MG63 (cell line): ENCODE measurements around the gene BLTP3A. TPM values are rescaled to one million over a fixed set of nuclear protein-coding genes. Genes with fewer than 3 reads are reported as not detected.
"Not testable (repeated sequence)": the region's sequence is repeated elsewhere in the genome, so short reads cannot be mapped to it uniquely, and the experiment has no call there.

Source experiments
- DNase-seq: peaks from one replicate; pipeline ENCODE4 v3.0.0-alpha.2; 2020
- H3K27me3 ChIP-seq: fragments of 250-450 bp; sonication (Bioruptor Pico); 2 replicates; pipeline ENCODE4 v1.5.1; 2020; ENCODE audit warnings: mild to moderate bottlenecking, moderate library complexity
- H3K36me3 ChIP-seq: fragments of 250-450 bp; sonication (Bioruptor Pico); 2 replicates; pipeline ENCODE4 v1.5.1; 2020; ENCODE audit warnings: mild to moderate bottlenecking, moderate library complexity
- H3K4me3 ChIP-seq: fragments of 250-450 bp; sonication (Bioruptor Pico); 2 replicates; pipeline ENCODE4 v1.5.1; 2020; ENCODE audit warnings: mild to moderate bottlenecking, moderate library complexity
- H3K9me3 ChIP-seq: fragments of 250-450 bp; sonication (Bioruptor Pico); 2 replicates; pipeline ENCODE4 v1.5.1; 2020; ENCODE audit warnings: mild to moderate bottlenecking, moderate library complexity
- total RNA-seq: library from RNA; depleted of rRNA; stranded (reverse); fragments of >200 nt; shearing (Covaris generic); gene quantifications from 2 replicates; pipeline ENCODE4 v1.2.3, GENCODE V29; 2014; ENCODE audit warnings: low replicate concordance

BLTP3A gene
- total RNA-seq, 1 experiment from 2014 or later, result 19.2 TPM

DNA sequence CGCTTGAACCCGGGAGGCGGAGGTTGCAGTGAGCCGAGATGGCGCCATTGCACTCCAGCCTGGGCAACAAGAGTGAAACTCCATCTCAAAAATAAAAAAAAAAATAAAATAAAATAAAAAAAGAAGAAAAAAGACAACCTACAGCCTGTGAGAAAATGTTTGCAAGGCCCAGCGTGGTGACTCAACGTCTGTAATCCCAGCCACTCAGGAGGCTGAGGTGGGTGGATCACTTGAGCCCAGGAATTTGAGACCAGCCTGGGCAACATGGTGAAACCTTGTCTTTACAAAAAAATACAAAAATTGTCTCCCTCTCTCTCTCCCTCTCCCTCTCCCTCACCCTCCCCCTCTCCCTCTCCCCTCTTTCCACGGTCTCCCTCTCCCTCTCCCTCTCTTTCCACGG is 6.5 kb upstream of the BLTP3A start:
- DNase-seq, result peak; percentile 68
- H3K4me3 ChIP-seq, result not testable (repeated sequence)

DNA sequence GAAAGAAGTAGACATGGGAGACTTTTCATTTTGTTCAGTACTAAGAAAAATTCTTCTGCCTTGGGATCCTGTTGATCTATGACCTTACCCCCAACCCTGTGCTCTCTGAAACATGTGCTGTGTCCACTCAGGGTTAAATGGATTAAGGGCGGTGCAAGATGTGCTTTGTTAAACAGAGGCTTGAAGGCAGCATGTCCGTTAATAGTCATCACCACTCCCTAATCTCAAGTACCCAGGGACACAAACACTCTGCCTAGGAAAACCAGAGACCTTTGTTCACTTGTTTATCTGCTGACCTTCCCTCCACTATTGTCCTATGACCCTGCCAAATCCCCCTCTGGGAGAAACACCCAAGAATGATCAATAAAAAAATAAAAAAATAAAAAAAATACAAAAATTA is 4.7 kb upstream of the BLTP3A start:
- not testable (repeated sequence) for DNase-seq, H3K4me3 ChIP-seq, H3K27me3 ChIP-seq, H3K36me3 ChIP-seq, H3K9me3 ChIP-seq

More for the DNA sequence above, 6.5 kb upstream of the BLTP3A start:
- not testable (repeated sequence) for H3K9me3 ChIP-seq, H3K27me3 ChIP-seq, H3K36me3 ChIP-seq

DNA sequence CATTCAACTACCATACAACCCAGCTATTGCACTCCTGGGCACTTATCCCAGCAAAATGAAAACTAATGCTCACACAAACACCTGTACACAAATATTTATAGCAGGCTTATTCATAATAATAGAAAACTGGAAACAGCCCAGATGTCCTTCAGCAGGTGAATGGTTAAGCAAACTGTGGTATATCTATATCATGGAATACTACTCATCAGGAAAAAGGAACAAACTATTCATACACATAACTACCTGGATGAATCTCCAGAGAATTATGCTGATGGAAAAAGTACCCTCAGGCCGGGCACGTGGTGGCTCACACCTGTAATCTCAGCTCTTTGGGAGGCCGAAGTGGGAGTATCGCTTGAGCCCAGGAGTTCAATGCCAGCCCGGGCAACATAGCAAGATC is 3.8 kb upstream of the BLTP3A start:
- no peak for DNase-seq
- Histone ChIP-seq H3K36me3 (peaks cover 5% of the 10 kb centered on the region; the same call in 1 of the 2 replicates), H3K27me3 (no peaks in the 10 kb centered on the region), H3K4me3 (no peak overlapping the region), H3K9me3 (no peaks in the 10 kb centered on the region)

DNA sequence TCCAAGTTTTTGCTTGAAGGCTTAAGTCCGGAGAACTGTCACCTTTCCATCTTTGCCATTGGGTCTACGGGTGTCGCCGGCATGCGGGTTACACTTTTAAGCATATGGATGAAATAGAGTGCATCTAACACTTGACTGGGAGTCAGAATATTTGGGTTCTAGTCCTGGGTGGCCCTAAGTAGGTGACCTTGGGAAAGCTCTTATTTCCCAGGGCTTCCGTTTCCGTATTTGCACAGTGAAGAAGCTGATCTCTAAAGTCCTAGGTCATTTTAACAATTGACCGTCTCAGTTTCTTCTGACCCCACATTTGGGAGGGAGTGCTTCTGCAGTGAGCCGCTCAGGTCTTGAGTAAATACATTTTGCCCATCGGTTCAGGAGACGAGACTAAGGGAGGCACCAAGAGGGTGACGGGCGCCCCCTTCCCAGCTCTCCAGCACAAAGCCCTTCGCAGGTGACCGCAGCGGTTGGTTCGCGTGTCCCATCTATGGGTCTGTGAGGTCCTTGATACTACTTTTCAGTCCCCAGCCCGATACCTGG is 651 bp upstream of the BLTP3A start:
- peak; percentile 71 for DNase-seq
- Histone ChIP-seq H3K4me3 (peak overlapping the region; percentile 82), H3K36me3 (peaks cover 14% of the 10 kb centered on the region), H3K9me3 (no peaks in the 10 kb centered on the region), H3K27me3 (no peaks in the 10 kb centered on the region)

DNA sequence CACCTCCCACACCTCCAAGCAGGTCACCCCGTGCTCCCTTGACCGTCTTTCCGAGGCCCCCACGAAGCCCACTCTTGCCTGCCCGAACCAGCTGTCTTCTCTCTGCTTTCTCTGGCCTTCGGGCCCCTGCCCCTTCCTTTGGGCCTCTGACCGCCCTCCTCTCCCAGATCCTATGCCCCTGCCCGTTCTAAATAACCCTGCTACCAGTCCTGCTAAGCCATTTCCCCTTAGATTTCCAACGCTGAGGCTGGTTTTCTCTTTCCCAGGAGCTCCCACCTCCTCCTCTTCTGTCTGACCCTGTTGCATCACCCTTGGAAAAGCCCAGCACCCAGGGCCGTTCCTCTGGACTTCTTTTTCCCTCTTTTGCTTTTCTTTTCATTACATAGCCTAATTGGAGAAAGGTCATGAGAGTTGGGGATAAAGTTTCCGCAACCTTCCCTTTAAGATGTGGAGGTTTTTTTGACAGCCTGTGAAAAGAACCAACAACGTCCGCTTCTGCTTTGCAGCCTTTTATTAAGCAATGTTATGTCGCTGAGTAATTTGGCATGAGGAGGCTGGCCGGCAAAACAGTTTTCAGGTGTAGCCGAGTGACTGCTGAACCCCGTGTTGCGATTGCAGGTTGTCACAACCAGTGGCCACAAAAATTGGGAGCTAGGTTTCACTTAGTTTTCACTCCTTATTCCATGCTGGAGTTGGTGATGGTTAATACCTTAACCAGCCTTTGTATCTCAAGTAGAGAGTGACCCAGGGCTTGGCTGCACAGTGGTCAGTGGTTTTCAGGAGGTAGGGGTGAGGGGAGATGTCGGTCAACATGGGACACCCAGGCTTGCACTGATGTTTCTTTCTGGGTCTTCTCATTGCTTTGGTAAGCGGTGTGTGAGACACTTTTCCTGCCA is 970 bp downstream of the BLTP3A start:
- no peaks in the 10 kb centered on the region for H3K9me3 ChIP-seq

DNA sequence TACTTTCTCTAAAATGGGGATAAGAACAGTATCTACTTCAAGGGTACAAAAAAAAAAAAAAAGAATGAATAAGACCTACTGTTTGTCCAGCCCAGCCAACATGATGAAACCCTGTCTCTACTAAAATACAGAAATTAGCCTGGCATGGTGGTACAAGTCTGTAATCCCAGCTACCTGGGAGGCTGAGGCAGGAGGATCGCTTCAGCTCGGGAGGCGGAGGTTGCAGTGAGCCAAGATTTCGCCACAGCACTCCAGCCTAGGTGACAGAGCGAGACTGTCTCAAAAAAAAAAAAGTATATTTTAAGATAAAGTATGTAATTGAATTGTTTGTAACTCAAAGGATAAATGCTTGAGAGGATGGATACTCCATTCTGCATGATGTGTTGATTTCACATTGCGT is 2.0 kb downstream of the BLTP3A start:
- H3K36me3 ChIP-seq, result peaks cover 18% of the 10 kb centered on the region
- H3K4me3 ChIP-seq, result no peak overlapping the region
- no peaks in the 10 kb centered on the region for H3K27me3 ChIP-seq
- H3K9me3 ChIP-seq, result no peaks in the 10 kb centered on the region
- no peak for DNase-seq

More for the DNA sequence above, 970 bp downstream of the BLTP3A start:
- H3K4me3 ChIP-seq, result peak overlapping the region; percentile 82
- peaks cover 16% of the 10 kb centered on the region for H3K36me3 ChIP-seq
- H3K27me3 ChIP-seq, result no peaks in the 10 kb centered on the region
- DNase-seq, result peak; percentile 83

DNA sequence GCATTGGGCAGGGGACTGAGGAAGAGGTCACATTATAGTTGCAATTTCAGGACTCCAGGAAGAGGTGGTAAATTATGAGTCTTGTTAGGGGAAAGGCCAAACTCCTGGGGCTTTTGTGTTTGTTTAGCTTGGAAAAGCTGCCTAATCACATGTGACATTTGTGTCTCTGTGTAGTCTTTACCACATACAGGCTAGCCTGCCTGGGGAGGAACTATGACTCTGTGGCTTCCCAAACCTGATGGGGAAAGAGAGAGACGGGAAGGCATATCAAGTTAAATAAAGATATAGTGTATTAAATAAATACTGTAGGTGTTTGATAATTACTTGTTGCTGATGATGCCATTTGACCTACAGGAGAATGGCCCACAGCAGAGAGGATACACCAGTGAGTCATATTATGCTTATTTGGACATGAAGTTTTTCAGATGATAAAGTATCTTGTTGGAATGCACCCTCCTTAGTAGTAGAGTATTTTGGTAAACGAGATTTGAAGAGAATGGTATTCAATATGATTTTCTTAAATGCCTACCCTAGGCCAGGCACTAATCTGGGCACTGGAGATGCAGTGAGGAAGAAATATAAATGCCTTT is 4.0 kb downstream of the BLTP3A start:
- Histone ChIP-seq H3K9me3 (no peaks in the 10 kb centered on the region), H3K27me3 (no peaks in the 10 kb centered on the region), H3K4me3 (no peak overlapping the region), H3K36me3 (peaks cover 18% of the 10 kb centered on the region)
- DNase-seq, result peak; percentile 57

DNA sequence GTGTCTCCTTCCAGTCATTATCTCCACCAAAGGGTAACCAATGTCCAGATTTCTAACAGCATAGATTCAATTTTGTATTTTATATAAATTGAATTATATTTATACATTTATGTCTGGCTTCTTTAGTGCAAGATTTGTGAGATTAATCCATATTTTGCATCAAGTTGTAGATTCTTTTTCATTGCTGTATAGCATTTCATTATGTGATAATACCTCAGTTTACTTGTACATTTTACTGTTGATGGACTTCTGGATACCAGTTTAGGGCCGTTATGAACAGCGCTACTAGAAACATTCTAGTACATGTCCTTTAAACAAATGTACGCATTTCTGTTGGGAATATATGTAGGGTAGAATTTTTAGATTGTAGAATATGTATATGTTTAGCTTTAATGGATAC is 6.2 kb downstream of the BLTP3A start:
- no peak overlapping the region for H3K4me3 ChIP-seq
- no peaks in the 10 kb centered on the region for H3K27me3 ChIP-seq
- H3K36me3 ChIP-seq, result peaks cover 13% of the 10 kb centered on the region
- no peaks in the 10 kb centered on the region for H3K9me3 ChIP-seq
- DNase-seq, result no peak

DNA sequence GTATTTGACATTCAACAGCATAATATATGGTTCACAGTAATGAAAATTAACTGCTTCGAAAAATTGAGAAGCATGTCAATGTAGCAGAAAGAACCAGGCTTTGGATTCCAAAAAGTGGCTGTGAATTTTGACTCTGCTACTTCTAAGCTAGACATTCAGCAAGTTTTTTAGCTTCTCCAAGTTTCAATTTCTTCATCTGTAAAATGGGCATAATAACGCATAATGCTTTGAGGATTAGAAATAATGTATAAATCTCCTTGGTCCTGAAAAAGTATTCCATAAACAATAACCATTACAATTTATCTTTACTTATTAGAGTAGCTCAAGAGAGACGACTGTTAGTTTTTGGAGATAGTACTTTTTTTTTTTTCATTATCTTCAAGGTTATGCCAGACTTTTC is 7.7 kb downstream of the BLTP3A start:
- H3K36me3 ChIP-seq, result peaks cover 8% of the 10 kb centered on the region
- no peaks in the 10 kb centered on the region for H3K9me3 ChIP-seq
- no peak for DNase-seq
- H3K27me3 ChIP-seq, result no peaks in the 10 kb centered on the region
- no peak overlapping the region for H3K4me3 ChIP-seq

DNA sequence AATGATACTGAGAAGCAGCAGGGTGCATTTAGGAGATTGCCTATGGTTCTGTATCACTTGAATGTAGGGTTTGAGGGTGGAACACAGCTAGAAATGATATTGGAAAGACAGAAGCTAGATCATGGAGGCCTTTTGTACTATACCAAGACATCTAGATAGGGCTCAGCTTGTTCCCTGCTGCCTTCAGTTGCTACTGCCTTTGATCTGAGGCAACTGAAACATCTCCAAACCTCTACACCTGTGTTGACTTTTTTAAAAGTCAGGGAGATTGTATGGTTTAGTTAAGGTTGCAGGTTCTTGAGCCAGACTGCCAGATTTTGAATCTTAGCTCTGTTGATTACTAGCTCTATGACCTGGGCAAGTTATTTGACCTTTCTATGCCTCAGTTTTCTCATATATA is 12.7 kb downstream of the BLTP3A start:
- no peak for DNase-seq
- peaks cover 4% of the 10 kb centered on the region; the same call in 1 of the 2 replicates for H3K36me3 ChIP-seq
- no peaks in the 10 kb centered on the region for H3K27me3 ChIP-seq
- H3K9me3 ChIP-seq, result no peaks in the 10 kb centered on the region
- H3K4me3 ChIP-seq, result no peak overlapping the region

DNA sequence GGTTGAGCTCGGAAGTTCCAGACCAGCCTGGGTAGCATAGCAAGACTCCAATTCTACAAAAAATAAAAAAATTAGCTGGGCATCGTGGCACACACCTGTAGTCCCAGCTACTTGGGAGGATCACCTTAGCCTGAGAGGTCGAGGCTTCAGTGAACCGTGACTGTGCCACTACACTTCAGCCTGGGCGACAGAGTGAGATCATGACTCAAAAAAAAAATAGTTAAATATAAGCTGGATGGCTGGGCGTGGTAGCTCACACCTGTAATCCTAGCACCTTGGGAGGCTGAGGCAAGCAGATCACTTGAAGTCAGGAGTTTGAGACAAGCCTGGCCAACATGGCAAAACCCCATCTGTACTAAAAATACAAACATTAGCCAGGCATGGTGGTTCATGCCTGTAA is 13.2 kb downstream of the BLTP3A start:
- not testable (repeated sequence) for H3K27me3 ChIP-seq

DNA sequence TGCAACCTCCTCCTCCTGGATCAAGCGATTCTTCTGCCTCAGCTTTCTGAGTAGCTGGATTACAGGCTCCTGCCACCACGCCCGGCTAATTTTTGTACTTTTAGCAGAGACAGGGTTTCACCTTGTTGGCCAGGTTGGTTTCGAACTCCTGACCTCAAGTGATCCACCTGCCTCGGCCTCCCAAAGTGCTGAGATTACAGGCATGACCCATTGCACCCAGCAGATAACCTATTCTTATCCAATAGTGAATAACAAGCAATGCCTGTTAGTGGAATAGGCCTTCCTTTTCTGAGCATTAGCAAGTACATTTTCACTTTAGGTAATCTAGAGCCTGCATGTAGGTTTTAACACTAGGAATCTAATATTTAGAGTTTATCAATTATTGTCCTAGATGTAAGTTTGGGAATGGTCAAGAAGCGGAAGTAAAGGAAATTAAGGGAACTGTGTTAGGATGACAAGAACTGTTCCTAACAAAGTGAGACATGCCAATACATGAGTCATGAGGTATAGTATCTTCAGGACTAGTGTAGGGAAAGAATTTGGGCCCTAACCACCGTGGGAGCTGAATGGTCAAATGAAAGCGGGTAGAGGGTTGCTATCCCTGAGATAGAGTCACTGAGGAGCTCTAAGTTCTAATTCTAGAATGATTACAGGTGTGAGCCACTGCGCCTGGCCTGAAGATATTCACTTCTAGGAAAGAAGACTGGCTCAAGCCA is 15.0 kb downstream of the BLTP3A start:
- peaks cover 15% of the 10 kb centered on the region for H3K36me3 ChIP-seq
- H3K27me3 ChIP-seq, result no peaks in the 10 kb centered on the region
- peak; percentile 38 for DNase-seq
- no peak overlapping the region for H3K4me3 ChIP-seq
- no peaks in the 10 kb centered on the region for H3K9me3 ChIP-seq

More for the DNA sequence above, 13.2 kb downstream of the BLTP3A start:
- H3K4me3 ChIP-seq, H3K9me3 ChIP-seq, H3K36me3 ChIP-seq, DNase-seq: not testable (repeated sequence)

DNA sequence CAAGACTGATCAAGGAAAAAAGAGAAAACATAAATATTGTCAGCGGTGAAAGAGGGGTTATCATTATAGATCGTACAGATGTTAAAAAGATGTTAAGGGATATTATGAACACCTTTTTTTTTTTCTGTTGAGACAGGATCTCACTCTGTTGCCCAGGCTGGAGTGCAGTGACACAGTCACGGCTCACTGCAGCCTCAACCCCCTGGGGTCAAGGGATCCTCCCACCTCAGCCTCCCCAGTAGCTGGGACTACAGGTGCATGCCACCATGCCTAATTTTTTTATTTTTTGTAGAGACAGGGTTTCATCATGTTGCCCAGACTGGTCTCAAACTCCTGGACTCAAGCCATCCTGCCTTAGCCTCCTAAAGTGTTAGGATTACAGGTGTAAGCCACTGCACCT is 16.6 kb downstream of the BLTP3A start:
- not testable (repeated sequence) for H3K9me3 ChIP-seq, H3K27me3 ChIP-seq, H3K4me3 ChIP-seq, DNase-seq
- peaks cover 15% of the 10 kb centered on the region for H3K36me3 ChIP-seq

DNA sequence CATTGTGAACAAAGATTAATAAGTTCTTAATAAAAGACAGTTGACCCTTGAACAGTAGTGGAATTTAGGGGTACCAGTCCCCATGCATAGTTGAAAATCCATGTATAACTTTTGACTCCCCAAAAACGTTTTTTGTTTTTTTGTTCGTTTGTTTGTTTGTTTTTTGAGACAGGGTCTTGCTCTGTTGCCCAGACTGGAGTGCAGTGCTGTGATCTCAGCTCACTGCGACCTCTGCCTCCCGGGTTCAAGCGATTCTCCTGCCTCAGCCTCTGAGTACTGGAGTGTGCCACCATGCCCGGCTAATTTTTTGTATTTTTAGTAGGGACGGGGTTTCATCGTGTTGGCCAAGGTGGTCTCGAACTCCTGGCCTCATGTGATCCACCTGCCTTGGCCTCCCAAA is 17.5 kb downstream of the BLTP3A start:
- not testable (repeated sequence) for H3K9me3 ChIP-seq, DNase-seq, H3K4me3 ChIP-seq, H3K27me3 ChIP-seq
- peaks cover 15% of the 10 kb centered on the region for H3K36me3 ChIP-seq

DNA sequence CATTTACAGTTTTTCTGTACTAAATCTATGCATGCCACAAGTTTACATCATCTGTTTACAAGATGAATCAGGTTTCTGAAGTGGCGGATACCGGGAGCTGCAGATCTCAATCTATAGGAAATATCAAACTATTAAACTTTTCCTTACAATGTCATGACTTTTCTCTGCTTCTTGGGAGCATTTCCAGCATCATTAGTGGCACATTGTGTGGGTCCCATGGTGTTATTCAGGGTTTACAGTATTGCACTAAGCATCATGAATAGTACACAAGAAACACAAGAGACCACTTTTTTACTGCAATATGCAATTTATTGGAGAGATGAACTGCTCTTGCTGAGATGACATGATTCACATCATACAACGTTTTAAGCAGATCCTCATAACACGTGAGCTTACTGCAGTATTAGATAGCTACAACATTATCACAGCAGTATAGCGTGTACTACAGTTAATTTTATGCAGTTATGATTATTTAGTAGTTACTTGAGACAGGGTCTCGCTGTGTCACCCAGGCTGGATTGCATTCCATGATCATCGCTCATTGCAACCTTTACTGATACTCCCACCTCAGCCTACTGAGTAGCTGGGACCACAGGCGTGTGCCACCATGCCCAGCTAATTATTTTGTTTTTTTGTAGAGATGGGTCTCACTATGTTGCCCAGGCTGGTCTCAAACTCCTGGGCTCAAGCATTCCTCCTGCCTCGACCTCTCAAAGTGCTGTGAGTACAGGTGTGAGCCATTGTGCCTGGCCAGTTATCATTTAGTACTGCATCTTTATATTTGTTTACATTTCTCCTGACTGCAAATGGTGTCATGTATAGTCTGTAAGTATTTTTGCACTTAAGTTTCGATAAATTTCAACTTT is 18.4 kb downstream of the BLTP3A start:
- Histone ChIP-seq H3K4me3 (no peak overlapping the region), H3K27me3 (no peaks in the 10 kb centered on the region), H3K36me3 (peaks cover 15% of the 10 kb centered on the region), H3K9me3 (no peaks in the 10 kb centered on the region)
- DNase-seq, result no peak

DNA sequence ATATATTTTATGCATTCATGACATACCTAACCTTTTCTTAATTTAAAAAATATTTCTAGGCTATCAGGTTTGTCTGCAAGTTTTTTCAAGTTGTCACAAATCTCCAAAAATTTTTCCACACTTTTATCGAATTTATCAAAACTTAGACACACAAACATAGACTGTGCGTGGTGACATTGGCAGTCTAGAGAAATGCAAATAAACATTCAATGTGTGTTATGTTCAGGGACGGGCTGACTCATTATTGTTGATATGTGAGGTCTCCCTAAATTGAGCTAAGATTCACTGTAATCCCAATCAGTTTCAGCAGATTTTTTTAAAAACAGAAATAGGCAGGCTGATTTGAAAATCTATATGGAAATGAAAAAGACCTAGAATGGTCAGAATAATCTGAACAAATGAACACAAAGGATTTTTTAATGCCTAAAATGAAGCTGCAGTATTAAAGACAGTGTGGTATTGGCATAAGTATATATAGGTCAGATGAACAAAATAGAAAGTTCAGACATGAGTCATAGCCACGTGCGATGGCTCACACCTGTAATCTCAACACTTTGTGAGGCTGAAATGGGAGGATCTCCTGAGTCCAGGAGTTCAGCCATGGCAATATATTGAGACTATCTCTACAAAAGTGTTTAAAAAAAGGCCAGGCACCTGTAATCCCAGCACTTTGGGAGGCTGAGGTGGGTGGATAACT is 19.2 kb downstream of the BLTP3A start:
- H3K9me3 ChIP-seq, result no peaks in the 10 kb centered on the region
- peaks cover 15% of the 10 kb centered on the region for H3K36me3 ChIP-seq
- H3K4me3 ChIP-seq, result no peak overlapping the region
- H3K27me3 ChIP-seq, result no peaks in the 10 kb centered on the region
- DNase-seq, result peak; percentile 31
